GM18909 (cell line): ENCODE measurements around the gene DZANK1.
"Not testable (repeated sequence)": the region's sequence is repeated elsewhere in the genome, so short reads cannot be mapped to it uniquely, and the experiment has no call there.

ENCODE experiments used
- ATAC-seq: cut with Tn5 transposase; IDR thresholded peaks from one replicate; pipeline ENCODE4 v1.9.1; 2021; ENCODE audit warnings: mild to moderate bottlenecking; ENCODE audit not compliant: unreplicated experiment, poor library complexity

Gene DZANK1

DNA sequence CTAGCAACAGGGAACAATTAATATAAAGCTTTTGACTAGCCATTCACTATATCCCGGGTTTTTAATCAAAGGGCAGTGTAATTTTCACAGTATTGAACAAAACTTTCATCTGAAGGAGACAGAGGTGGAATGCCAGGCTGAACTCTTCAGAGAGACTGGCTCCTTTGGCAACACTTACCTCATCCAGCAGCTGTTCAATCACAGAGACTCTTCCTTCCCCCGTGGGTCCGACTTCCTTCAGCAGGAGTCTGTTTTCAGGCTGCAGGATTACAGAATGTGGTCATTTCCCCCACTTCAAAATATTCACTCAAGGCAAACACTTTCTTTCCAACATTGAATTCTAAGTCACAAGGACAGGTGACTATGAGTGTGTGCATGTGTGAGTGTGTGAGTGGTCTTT, 76.6 kb downstream of the DZANK1 start:
- no peak for ATAC-seq

DNA sequence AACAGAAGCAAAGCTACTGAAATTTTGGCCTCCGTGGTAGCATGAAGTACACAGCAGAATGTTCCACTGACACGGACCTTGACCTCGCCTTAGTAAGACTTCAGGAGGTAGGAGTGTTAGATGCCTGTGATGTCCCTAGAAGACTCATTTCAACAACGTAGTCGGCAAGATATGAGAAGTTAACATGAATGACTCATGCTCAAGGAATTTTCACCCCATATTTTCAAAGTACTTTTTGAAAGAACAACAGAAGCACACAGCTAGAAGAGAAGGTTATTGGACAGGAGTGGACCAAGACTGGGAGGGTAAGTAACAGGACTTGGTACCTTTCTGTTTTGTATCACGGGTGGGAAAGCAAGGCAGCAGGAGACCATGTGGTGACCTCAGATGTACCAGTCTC, 78.0 kb downstream of the DZANK1 start:
- ATAC-seq, result no peak

DNA sequence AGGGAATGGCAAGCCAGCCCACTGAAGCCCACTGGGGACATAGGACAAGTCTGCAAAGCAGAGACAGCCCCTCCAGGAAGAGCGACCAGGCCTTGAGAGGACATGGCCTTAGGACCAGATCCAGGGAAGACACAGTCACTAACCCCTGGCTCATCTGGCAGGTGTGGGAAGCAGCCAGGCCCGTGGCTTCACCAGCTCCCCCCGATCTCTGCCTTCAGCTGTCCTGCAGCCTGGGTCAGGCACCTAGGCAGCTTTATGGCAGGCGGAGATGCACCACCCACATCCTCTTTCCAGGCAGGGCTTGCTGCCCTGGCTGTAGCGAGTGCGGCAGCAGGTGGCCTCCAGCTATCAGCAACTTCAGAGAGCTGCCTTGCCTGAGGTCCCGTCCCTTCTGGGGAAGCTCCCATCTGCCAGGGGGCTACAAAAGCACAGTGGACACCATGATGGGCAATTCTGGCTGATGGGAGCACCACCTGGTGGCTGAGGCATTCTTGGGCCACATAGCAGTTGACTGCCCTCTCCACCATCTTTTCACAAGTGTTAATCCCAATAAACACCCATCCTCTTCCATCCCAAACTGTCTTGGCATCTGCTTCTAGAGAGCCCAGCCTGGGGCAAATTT, 85.8 kb downstream of the DZANK1 start:
- no peak for ATAC-seq

DNA sequence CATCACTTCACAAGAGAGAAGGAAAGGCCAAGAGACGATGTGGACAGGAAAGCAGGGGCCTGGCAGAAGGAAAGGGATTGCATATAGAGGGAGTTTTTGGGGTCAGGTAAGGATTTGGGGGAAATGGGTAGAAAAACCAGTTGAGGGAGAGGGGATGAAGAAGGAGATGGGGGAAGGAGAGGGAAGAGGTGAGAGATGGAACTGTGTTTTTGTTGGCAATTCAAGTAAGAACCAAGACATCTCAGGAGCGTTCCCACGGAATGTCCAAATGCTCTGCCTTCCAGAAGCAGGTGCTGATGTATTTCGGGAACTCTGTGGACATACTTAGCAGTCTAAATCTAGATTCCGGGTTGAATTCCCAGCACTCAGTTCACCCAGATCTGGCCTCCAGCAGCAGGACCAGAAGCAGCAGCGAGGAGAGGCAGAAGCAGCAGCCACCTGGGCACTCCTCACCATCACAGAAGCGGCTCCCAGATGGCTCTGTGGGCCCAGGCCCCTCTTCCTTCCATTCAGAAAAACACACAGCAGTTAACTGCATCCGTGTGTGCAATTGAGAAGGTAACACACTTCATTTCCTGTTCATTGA, 88.8 kb downstream of the DZANK1 start:
- no peak for ATAC-seq

DNA sequence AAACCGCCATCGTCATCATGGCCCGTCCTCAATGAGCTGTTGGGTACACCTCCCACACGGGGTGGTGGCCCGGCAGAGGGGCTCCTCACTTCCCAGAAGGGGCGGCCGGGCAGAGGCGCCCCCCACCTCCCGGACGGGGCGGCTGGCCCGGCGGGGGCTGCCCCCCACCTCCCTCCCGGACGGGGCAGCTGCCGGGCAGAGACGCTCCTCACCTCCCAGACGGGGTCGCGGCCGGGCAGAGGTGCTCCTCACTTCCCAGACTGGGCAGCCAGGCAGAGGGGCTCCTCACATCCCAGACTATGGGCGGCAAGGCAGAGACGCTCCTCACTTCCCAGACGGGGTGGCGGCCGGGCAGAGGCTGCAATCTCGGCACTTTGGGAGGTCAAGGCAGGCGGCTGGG, 91.3 kb downstream of the DZANK1 start:
- ATAC-seq, result not testable (repeated sequence)

DNA sequence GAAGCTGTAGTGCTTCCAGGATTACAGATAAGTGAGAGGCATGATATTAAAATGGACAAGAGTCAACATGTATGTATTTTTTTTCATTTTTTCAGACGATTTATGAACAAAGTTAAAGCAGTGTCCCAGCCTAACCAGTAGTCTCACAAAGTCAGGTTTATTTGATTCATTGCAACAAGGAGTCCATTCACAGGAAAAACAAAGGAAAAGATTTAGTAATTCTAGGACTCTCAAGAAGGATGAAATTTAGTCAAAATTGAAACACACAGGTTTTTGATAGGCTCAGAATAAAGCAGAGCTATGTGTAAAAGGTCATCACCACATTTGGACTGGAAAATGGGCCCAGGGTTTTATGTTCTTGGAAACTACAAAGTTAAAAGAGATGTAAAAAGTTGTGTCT, 94.5 kb downstream of the DZANK1 start:
- no peak for ATAC-seq

DNA sequence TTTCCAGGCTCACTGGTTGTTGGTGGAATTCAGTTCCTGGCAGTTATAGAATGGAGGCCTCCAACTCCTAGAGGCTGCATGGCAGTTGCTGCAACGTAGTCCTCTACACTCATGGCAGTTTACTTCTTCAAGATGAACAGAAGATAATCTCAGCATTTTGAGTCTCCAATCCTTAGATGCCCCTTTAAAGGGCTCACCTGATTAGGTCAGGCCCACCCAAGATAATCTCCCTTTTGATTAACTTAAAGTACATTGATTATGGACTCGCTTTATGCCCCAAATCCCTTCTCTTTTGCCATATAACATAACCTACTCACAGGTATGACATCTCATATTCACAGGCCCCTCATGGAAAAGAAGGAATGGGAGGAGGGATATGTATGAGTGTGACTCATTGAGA, 102.1 kb downstream of the DZANK1 start:
- ATAC-seq, result no peak

DNA sequence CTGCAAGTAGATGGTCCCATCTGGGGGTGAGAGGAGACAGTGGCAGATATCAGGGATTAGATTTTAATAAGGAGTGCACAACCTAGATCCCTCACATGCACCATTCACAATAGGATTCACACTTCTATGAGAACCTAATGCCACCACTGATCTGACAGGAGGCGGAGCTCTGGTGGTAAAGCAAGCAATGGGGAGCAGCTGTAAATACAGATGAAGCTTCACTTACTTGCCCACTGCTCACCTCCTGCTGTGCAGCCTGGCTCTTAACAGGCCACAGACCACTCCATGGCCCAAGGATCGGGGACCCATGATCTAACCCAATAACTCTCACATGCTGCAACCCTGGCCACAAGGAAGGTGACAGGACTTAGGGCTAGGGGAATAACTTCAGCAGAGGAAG, 103.1 kb downstream of the DZANK1 start:
- no peak for ATAC-seq

DNA sequence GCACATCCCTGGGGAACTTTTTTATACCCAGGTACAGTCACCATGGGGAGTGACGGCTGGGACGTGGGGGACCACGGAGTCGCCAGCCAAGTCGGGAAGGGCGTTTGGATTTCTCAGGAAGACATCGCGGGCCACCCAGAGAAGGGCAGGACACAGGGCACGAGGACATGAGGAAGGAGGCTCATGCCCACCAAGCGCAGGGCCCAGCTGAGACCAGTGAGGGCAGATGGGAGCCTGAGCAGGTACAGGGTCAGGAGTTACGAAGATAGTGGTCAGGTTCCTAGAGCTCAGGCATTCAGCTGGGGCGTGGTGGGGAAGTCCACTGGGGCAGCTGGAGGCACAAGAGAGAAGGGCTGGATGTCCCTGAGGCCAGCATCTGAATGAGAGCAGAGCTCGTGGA, 103.9 kb downstream of the DZANK1 start:
- no peak for ATAC-seq

DNA sequence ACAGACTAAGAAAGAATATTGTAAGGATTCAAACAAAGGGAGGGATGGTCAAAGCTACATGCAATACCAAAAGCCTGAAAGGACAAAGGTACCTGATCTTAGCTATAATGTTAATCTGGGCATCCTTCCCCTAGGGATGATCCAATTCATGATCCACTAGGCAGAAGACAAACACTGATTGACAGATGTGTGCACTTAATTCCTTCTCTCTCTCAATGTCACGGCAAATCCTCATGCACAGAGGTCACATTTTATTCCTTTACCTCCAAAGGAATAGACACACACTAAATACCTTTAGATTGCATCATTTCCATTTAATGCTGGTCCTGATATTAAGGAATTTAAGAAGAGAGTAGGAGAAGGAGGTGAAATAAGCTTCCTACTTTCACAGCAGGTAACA, 105.2 kb downstream of the DZANK1 start:
- ATAC-seq, result no peak

DNA sequence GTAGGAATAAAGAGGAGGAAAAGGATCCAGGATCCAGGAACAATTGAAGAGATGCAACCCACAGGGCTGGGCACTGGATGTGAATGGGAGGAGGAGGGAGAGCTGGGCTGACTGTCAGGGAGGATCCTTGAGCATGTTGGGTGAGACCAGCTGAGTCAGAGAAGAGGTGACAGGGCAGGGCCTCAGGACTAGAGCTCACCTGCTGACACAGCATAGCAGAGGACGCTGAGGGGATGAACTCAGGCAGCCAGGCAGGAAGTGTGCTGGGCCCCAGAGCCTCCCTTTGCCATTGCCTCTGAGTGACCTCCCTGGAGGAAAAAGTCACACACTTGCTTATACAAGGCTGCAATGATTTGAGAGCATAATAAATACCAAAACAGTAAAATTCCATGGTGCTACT, 106.2 kb downstream of the DZANK1 start:
- ATAC-seq, result no peak

DNA sequence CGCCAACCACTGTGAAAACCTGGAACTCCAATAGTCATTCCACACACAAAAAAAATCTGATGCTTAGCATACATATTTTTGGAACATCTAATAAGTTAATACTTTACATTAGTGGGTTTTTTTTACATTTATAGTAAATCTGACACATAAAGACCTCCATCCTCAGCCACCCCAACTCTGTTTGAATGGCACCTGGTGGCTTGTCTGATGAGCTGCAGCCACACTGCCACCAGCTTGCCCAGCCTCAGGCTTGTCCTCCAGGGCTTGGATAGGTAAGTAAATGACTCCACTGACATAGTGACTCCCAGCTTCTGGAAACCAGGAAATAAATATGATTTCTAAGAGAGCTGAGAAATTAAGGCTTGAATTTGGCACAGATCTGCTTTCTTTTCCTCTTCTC, 107.0 kb downstream of the DZANK1 start:
- ATAC-seq, result no peak

DNA sequence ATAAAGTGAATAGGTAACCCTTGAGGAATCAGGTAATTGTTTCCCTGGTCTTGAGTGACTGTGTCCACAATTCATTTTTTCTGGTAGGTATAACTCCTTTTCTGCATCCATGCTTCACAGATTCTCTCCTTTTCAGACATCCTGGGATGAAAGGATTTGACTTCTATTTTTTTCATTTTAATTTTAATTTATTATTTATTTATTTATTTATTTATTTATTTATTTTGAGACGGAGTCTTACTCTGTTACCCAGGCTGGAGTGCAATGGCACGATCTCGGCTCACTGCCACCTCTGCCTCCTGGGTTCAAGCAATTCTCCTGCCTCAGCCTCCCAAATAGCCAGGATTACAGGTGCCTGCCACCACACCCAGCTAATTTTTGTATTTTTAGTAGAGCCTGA, 117.1 kb downstream of the DZANK1 start:
- not testable (repeated sequence) for ATAC-seq
